Measurements from ENCODE around the gene GPD2. TPM values are rescaled to one million over a fixed set of nuclear protein-coding genes. Genes with fewer than 3 reads are reported as not detected.

Gene GPD2
- polyA plus RNA-seq, 1 experiment: 20.7 TPM

DNA sequence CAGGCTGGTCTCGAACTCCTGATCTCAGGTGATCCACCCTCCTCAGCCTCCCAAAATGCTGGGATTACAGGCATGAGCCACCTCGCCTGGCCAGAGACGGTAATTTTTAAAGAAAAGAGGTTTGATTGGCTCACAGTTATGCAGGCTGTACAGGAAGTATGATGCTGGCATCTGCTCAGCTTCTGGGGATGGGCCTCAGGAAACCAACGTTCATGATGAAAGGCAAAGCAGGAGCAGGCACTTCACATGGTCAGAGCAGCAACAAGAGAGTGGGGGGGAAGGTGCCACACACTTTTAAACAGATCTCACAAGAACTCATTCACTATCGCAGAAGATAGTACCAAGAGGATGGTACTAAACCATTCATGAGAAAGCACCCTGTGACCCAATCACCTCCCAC, 38.0 kb upstream of the GPD2 start:
- Histone ChIP-seq H3K27me3 (ENCODE audit: control insufficient read depth, insufficient read depth, low read length) (peaks cover 4% of the 10 kb centered on the region), H3K4me3 (ENCODE audit: low read depth, low read length) (no peak overlapping the region), H3K9me3 (ENCODE audit: control insufficient read depth, insufficient read depth, low read length) (no peaks in the 10 kb centered on the region; the same call in 1 of the 2 replicates), H3K27ac (ENCODE audit: low read depth, low read length) (no peak overlapping the region)
- CTCF ChIA-PET: interaction anchor here (1.3 kb wide), 1 partner anchor 63 kb away, joined by 3 read pairs; no protein-coding TSS in a partner anchor
- POLR2A ChIA-PET: no interaction called here
- TF ChIP-seq, protein P1, sequence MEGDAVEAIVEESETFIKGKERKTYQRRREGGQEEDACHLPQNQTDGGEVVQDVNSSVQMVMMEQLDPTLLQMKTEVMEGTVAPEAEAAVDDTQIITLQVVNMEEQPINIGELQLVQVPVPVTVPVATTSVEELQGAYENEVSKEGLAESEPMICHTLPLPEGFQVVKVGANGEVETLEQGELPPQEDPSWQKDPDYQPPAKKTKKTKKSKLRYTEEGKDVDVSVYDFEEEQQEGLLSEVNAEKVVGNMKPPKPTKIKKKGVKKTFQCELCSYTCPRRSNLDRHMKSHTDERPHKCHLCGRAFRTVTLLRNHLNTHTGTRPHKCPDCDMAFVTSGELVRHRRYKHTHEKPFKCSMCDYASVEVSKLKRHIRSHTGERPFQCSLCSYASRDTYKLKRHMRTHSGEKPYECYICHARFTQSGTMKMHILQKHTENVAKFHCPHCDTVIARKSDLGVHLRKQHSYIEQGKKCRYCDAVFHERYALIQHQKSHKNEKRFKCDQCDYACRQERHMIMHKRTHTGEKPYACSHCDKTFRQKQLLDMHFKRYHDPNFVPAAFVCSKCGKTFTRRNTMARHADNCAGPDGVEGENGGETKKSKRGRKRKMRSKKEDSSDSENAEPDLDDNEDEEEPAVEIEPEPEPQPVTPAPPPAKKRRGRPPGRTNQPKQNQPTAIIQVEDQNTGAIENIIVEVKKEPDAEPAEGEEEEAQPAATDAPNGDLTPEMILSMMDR (IDR thresholded peaks at IDR 0.05; ENCODE audit: low read depth, low read length): no peak
- no peak for DNase-seq (ENCODE audit: low read depth, low spot score)

DNA sequence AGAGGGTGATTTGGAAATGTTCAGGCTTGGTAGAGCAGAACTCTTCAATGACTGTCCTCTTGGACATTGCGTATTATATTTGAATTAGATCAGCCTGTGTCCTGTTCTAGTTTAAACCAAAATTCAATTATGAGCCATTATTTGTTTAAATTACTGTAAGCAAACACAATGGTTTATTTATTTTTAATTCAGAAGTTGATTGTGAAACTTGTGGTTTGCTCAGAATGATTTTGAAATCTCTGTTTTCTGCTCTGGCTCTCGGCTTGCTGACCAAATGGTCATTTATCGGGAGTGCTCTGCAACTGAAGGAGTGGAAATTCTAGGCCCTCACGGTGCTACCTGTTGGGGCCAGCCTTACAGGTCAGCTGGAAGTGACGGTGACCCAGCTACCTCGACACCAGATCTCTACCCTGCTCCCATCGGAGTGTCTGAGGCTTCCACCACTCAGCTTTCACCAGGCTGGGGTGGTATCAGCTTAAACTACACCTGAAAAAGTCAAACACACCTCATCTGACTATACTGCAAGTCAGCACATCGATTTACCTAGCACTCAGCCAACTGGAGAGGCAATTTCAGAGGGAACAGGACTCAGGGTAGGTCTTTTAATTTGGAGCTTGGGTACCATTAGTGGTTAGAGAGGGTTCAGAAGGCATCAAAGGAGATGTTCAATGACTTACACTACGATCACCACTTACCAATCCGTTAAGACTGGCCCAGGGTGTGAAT, 36.8 kb upstream of the GPD2 start:
- H3K27me3 ChIP-seq (ENCODE audit: control insufficient read depth, insufficient read depth, low read length): peaks cover 4% of the 10 kb centered on the region
- CTCF ChIA-PET: interaction anchor here (0.7 to 3.1 kb wide), 5 partner anchors 58 to 190 kb away, joined by 3 to 18 read pairs (median 3); no protein-coding TSS in a partner anchor
- H3K9me3 ChIP-seq (ENCODE audit: control insufficient read depth, insufficient read depth, low read length): no peaks in the 10 kb centered on the region; the same call in 1 of the 2 replicates
- TF ChIP-seq, protein P1 (IDR thresholded peaks at IDR 0.05; ENCODE audit: low read depth, low read length): no peak
- peak overlapping the region; percentile 83 for H3K4me3 ChIP-seq (ENCODE audit: low read depth, low read length)
- POLR2A ChIA-PET: interaction anchor here (1.0 to 1.3 kb wide), 2 partner anchors 57 to 64 kb away, joined by 3 to 13 read pairs; no protein-coding TSS in a partner anchor
- no peak overlapping the region for H3K27ac ChIP-seq (ENCODE audit: low read depth, low read length)
- DNase-seq (ENCODE audit: low read depth, low spot score): no peak

DNA sequence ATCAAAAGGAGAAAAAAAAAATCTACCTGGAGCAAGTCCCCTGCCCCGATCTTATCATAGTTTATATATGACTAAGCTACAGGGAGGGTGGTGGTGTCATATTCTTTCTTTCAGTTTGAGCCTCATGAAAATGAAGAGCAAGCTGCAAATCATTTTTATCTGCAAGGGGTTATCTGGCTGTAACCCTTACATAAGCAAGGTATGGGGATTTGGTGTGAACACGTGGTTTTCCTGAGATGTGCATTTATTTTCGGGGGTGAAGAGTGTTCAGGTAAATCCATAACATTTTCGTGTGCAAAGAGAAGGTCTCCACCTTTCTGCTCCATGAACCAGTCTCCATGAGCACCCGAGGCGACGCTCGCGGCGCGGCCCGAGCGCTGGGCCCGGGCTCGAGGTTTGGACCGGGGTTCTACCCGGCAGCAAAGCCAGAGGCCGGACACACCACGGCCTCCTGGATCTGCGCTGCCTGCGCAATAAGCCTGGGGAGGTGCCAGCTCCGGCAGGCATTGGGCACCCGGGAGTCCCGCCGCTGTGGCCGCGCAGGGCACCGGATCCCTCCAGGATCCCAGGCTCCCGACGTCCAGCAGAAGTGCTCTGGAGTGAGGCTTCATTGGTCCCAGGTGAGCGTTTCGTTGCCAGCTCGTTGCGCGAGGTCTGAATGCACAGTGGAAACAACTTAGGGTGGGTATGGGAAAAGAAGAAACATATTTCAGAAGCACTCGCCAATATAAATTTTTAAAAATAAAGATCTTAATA, 36.1 kb upstream of the GPD2 start:
- CTCF ChIA-PET: interaction anchor here (0.7 to 3.1 kb wide), 4 partner anchors 62 to 189 kb away, joined by 3 to 18 read pairs (median 6); no protein-coding TSS in a partner anchor
- Histone ChIP-seq H3K27ac (ENCODE audit: low read depth, low read length) (peak overlapping the region; percentile 58), H3K4me3 (ENCODE audit: low read depth, low read length) (peak overlapping the region; percentile 83), H3K27me3 (ENCODE audit: control insufficient read depth, insufficient read depth, low read length) (peaks cover 4% of the 10 kb centered on the region), H3K9me3 (ENCODE audit: control insufficient read depth, insufficient read depth, low read length) (no peaks in the 10 kb centered on the region; the same call in 1 of the 2 replicates)
- POLR2A ChIA-PET: interaction anchor here (0.6 to 1.3 kb wide), 4 partner anchors 35 to 65 kb away, joined by 3 to 13 read pairs (median 4); no protein-coding TSS in a partner anchor
- TF ChIP-seq, protein P1 (IDR thresholded peaks at IDR 0.05; ENCODE audit: low read depth, low read length): no peak
- DNase-seq (ENCODE audit: low read depth, low spot score): peak; percentile 21

DNA sequence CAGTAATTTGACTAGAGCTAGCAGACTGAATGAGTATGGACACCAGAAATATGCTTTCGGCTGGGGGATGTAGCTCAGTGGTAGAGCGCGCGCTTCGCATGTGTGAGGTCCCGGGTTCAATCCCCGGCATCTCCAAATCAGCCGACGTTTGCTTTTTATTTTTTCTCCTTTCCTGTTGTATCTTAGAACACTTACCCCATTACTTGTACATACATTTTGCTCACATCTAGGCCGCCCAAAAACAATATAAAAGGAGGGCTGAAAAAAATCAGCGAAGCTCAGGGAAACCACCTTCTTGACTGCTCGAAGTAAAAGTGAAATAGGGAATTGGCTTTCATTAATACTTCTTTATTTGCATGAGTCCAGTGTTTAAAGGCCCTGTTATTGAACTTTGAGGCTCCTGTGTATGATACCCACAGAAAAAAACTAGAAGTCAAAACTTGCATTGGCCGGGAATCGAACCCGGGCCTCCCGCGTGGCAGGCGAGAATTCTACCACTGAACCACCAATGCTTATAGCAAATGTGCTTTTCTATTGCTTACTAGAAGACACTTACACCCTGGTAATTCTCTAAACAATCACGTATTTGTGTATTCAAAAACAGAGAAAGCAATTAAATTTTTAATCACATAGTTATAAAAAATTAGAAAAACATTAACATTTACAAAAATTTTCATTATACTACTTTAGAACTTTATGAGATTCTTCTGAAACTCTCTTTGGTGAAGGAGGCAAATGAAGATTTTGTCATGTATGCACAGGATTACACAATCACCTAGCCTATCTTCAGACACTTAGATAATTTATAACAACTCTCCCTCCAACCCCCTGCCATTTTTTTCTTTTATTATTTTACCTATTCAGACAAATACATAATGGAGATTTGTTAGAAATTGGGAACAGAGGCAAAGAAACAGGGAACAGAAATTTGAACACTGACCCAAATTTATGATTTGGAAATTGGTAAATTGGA, 35.2 kb upstream of the GPD2 start:
- TF ChIP-seq, protein P1 (IDR thresholded peaks at IDR 0.05; ENCODE audit: low read depth, low read length): no peak
- peak; percentile 67 for DNase-seq (ENCODE audit: low read depth, low spot score)
- ChIA-PET POLR2A (interaction anchor here (0.6 to 1.3 kb wide), 4 partner anchors 34 to 66 kb away, joined by 3 to 13 read pairs (median 4); no protein-coding TSS in a partner anchor), CTCF (interaction anchor here (1.6 to 3.1 kb wide), 2 partner anchors 66 to 188 kb away, joined by 9 to 18 read pairs; no protein-coding TSS in a partner anchor)
- Histone ChIP-seq H3K27me3 (ENCODE audit: control insufficient read depth, insufficient read depth, low read length) (peaks cover 3% of the 10 kb centered on the region), H3K27ac (ENCODE audit: low read depth, low read length) (peak overlapping the region; percentile 25), H3K9me3 (ENCODE audit: control insufficient read depth, insufficient read depth, low read length) (no peaks in the 10 kb centered on the region; the same call in 1 of the 2 replicates), H3K4me3 (ENCODE audit: low read depth, low read length) (peak overlapping the region; percentile 83)

Data from AG04450 (cell line).